ENCODE measurements around the gene MTFMT.

DNA sequence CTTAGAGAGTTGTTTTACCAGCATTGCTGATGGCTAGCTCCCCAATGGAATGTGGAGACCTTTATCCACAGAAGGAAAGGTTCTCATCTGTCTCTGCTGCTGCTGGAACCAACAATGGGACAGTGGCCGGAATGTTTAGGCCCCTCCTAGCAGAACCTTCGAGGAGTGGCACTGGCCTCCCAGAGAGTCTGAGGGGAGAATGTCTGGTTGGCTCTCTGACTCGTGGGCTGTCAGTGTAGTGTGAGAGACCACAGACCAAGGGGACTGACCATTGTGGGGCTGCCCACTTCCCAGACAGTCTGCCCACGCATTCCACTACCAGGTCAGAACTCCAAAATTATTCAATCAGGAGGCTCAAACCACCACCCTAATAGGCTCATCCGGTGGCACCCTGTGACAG lies 33.3 kb upstream of the MTFMT start:
- no peak for TF ChIP-seq ARNTL (CRISPR knock-in tag; IDR thresholded peaks at IDR 0.05; ENCODE audit: borderline replicate concordance, low read depth)
- no peak for TF ChIP-seq TOX (CRISPR knock-in tag; IDR thresholded peaks at IDR 0.05; ENCODE audit: borderline replicate concordance)
- no peak for TF ChIP-seq BACH2 (CRISPR knock-in tag; IDR thresholded peaks at IDR 0.05; ENCODE audit: borderline replicate concordance)
- no peak for TF ChIP-seq ZFP3 (CRISPR knock-in tag; IDR thresholded peaks at IDR 0.05)
- TF ChIP-seq GLIS3 (CRISPR knock-in tag; IDR thresholded peaks at IDR 0.05): no peak
- no peak for TF ChIP-seq OSR1 (CRISPR knock-in tag; IDR thresholded peaks at IDR 0.05)
- TF ChIP-seq, protein P1, sequence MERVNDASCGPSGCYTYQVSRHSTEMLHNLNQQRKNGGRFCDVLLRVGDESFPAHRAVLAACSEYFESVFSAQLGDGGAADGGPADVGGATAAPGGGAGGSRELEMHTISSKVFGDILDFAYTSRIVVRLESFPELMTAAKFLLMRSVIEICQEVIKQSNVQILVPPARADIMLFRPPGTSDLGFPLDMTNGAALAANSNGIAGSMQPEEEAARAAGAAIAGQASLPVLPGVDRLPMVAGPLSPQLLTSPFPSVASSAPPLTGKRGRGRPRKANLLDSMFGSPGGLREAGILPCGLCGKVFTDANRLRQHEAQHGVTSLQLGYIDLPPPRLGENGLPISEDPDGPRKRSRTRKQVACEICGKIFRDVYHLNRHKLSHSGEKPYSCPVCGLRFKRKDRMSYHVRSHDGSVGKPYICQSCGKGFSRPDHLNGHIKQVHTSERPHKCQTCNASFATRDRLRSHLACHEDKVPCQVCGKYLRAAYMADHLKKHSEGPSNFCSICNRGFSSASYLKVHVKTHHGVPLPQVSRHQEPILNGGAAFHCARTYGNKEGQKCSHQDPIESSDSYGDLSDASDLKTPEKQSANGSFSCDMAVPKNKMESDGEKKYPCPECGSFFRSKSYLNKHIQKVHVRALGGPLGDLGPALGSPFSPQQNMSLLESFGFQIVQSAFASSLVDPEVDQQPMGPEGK (CRISPR knock-in tag; IDR thresholded peaks at IDR 0.05; ENCODE audit: borderline replicate concordance): no peak
- no peak for TF ChIP-seq TCF4 (CRISPR knock-in tag; IDR thresholded peaks at IDR 0.05; ENCODE audit: borderline replicate concordance)
- TF ChIP-seq ZFP30 (CRISPR knock-in tag; IDR thresholded peaks at IDR 0.05): no peak
- TF ChIP-seq ZNF565 (CRISPR knock-in tag; conservative IDR thresholded peaks at IDR 0.05; ENCODE audit: low read depth): no peak
- TF ChIP-seq CREB5 (CRISPR knock-in tag; IDR thresholded peaks at IDR 0.05; ENCODE audit: low read depth): no peak

Data from SK-N-SH treated with all-trans-retinoic acid at 6 μM for 48 hours (cell line).